ENCODE measurements around the gene MFRP.

- TF ChIP-seq CTCF (IDR thresholded peaks at IDR 0.05) (no peak), POLR2A (IDR thresholded peaks at IDR 0.05) (no peak)
Observed at GRCh38 chr11:119380160-119380826, 33.8 kb upstream of the MFRP start.
